Ascending aorta (tissue), 2 donors: Measurements from ENCODE around the gene PDE4C. TPM values are rescaled to one million over a fixed set of nuclear protein-coding genes. Genes with fewer than 3 reads are reported as not detected.

Experiments
- DNase-seq, 2 donors: peaks; one replicate each; pipeline ENCODE4 v3.0.0-alpha.2; 2019; ENCODE audit warnings: low spot score in 2 of 2
- H3K27ac ChIP-seq, 2 donors: fragments of 200-600 bp; sonication (generic); one replicate each; pipeline ENCODE4 v1.5.1; 2016 to 2017; ENCODE audit warnings: mild to moderate bottlenecking in 1 of 2
- H3K27me3 ChIP-seq: fragments of 200-600 bp; sonication (generic); one replicate; pipeline ENCODE4 v1.5.1; 2017
- H3K36me3 ChIP-seq, 2 donors: fragments of 200-600 bp; sonication (generic); one replicate each; pipeline ENCODE4 v1.5.1; 2016
- H3K4me1 ChIP-seq, 2 donors: fragments of 200-600 bp; sonication (generic); one replicate each; pipeline ENCODE4 v1.5.1; 2016 to 2017; ENCODE audit warnings: mild to moderate bottlenecking in 1 of 2
- H3K4me3 ChIP-seq, 2 donors: fragments of 200-600 bp; sonication (generic); one replicate each; pipeline ENCODE4 v1.5.1; 2016 to 2017; ENCODE audit warnings: mild to moderate bottlenecking in 1 of 2
- H3K9me3 ChIP-seq, 2 donors: fragments of 200-600 bp; sonication (generic); one replicate each; pipeline ENCODE4 v1.5.1; 2016
- intact Hi-C: fragments of 100-400 bp; cut with DNase I; formaldehyde crosslinking; loops from one replicate; pipeline ENCODE4 v1.15.1; 2023
- total RNA-seq: library from RNA; depleted of rRNA; stranded (reverse); fragments of >200 nt; gene quantifications from one replicate; pipeline ENCODE4 v1.1.0, GENCODE V29; 2016
- TF ChIP-seq, protein P1 (sequence below), 3 experiments: fragments of 200-600 bp in 2 of 3; fragments of 450-650 bp in 1 of 3; sonication (generic) in 2 of 3; IDR thresholded peaks; one replicate each; pipeline ENCODE4 v1.5.1; 2016 to 2019; ENCODE audit warnings: antibody characterized with exemption in 3 of 3, mild to moderate bottlenecking in 1 of 3, moderate library complexity in 1 of 3

Gene PDE4C
- total RNA-seq, 1 donor from 2014 or later = not detected

DNA sequence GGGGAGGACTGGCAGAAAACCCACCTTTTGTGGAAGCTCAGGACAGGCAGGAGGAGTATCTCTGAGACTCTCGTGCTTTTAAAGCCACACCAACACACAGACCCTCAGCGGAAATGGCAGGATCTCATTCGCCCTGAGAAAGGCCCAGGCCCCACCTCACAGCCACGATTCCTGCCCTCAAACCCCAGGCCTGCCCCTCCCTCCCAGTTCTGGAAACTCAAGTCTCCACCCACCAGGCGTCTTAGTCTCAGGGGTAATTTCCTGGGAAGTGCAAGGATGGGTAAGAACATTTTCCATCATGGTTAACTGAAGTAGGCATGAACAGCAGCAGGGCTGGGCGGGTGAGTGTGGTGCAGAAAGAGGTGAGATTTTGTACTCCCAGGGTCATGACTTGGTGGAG, 8.0 kb upstream of the PDE4C start:
- intact Hi-C loops = no loop called here
- no peaks in the 10 kb centered on the region for H3K36me3 ChIP-seq
- peaks cover under 1% of the 10 kb centered on the region for H3K27me3 ChIP-seq
- H3K4me1 ChIP-seq = no peaks in the 10 kb centered on the region
- H3K27ac ChIP-seq = no peak overlapping the region
- peaks cover 8 to 13% of the 10 kb centered on the region in 2 donors for H3K9me3 ChIP-seq
- TF ChIP-seq, protein P1, sequence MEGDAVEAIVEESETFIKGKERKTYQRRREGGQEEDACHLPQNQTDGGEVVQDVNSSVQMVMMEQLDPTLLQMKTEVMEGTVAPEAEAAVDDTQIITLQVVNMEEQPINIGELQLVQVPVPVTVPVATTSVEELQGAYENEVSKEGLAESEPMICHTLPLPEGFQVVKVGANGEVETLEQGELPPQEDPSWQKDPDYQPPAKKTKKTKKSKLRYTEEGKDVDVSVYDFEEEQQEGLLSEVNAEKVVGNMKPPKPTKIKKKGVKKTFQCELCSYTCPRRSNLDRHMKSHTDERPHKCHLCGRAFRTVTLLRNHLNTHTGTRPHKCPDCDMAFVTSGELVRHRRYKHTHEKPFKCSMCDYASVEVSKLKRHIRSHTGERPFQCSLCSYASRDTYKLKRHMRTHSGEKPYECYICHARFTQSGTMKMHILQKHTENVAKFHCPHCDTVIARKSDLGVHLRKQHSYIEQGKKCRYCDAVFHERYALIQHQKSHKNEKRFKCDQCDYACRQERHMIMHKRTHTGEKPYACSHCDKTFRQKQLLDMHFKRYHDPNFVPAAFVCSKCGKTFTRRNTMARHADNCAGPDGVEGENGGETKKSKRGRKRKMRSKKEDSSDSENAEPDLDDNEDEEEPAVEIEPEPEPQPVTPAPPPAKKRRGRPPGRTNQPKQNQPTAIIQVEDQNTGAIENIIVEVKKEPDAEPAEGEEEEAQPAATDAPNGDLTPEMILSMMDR (IDR thresholded peaks at IDR 0.05) = no peak
- no peak overlapping the region for H3K4me3 ChIP-seq
- DNase-seq = no peak

DNA sequence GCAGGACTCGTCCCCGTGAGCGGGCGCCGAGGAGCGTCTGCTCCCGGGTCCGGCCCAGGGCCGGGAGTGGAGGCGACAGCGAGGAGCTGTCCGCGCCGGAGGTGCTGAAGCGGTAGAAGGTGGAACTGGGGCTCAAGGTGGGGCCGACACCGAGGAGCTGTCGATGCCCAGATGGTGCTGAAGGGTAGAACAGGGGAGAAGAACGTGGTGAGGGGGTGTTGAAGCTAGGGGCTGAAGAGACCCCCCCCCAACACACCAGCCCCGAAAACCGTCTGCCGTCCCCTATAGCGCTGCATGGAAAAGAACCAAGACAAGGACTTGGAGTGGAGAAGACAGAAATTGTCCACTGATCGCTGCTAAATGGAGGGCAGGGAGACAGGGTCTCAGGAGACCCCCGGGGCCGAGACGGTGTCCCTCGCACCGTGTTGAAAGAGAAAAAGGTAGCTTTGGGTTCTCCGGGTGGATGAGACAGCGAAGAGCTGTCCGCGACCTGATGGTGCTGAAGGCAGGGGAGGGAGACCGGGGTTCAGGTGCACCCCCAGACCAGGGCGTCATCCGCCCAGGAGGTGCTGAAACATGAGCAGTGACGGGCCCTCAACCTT, 7.1 kb upstream of the PDE4C start:
- no peaks in the 10 kb centered on the region for H3K36me3 ChIP-seq
- H3K4me3 ChIP-seq = no peak overlapping the region
- peaks cover 9% of the 10 kb centered on the region for H3K27me3 ChIP-seq
- H3K9me3 ChIP-seq = peaks cover 8 to 13% of the 10 kb centered on the region in 2 donors
- H3K27ac ChIP-seq = no peak overlapping the region
- intact Hi-C loops = no loop called here
- H3K4me1 ChIP-seq = no peaks in the 10 kb centered on the region
- TF ChIP-seq, protein P1 (IDR thresholded peaks at IDR 0.05) = no peak
- no peak for DNase-seq

DNA sequence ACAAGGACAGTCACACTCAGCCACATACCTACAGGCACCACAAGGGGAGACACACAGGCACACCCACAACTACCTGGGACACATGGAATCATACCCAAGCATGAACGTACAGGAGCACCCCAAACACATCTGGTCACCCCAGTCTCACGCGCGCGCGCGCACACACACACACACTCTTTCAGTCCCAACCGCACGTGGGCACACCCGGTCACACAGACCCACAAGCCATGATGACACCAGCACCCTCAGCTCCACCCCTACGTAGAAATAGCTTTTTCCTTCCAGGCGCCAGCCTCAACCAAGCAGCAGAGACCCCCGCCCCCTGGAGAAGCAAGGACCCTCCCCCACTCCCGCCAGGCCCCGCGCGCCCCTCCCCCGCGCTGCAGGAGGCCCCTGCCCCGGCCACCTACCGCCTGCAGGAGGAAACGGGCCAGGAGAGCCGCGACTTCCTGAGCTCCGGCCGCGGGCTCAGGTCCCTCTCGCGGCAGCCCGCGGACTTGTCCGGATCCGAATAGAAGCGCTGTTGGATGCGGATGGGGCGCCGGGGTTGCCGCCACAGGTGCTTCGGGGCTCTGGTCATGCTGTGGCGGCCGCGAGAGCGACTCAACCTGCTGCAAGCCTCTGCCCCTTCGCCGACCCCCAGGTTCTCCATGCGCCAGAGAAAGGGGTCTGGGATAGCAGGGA, 6.4 kb upstream of the PDE4C start:
- Histone ChIP-seq H3K9me3 (peaks cover 8 to 13% of the 10 kb centered on the region in 2 donors), H3K36me3 (no peaks in the 10 kb centered on the region), H3K4me3 (no peak overlapping the region), H3K4me1 (no peaks in the 10 kb centered on the region), H3K27me3 (peaks cover 11% of the 10 kb centered on the region), H3K27ac (no peak overlapping the region)
- intact Hi-C loops = no loop called here
- no peak for DNase-seq
- TF ChIP-seq, protein P1 (IDR thresholded peaks at IDR 0.05) = no peak

DNA sequence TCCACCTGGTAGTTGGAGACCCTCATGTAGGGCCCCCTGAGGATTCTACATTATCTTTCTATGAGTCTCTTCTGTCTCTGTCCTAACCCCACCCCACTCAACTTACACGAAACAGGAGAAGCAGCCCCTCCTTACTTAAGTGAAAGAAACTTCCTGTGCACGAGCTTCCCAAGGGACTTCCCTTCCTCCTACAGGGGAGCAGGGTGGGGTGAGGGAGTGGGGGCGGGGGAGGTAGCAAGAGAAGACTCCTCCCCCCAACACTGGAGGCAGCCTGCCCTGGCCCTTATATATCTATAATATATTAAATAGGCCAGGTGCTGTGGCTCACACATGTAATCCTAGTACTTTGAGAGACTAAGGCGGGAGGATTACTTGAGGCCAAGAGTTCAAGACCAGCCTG, 5.5 kb upstream of the PDE4C start:
- Histone ChIP-seq H3K4me1 (no peaks in the 10 kb centered on the region), H3K27me3 (peaks cover 11% of the 10 kb centered on the region), H3K9me3 (peaks cover 8 to 13% of the 10 kb centered on the region in 2 donors), H3K4me3 (no peak overlapping the region), H3K36me3 (no peaks in the 10 kb centered on the region), H3K27ac (no peak overlapping the region)
- DNase-seq = no peak
- TF ChIP-seq, protein P1 (IDR thresholded peaks at IDR 0.05) = no peak
- intact Hi-C loops = no loop called here

DNA sequence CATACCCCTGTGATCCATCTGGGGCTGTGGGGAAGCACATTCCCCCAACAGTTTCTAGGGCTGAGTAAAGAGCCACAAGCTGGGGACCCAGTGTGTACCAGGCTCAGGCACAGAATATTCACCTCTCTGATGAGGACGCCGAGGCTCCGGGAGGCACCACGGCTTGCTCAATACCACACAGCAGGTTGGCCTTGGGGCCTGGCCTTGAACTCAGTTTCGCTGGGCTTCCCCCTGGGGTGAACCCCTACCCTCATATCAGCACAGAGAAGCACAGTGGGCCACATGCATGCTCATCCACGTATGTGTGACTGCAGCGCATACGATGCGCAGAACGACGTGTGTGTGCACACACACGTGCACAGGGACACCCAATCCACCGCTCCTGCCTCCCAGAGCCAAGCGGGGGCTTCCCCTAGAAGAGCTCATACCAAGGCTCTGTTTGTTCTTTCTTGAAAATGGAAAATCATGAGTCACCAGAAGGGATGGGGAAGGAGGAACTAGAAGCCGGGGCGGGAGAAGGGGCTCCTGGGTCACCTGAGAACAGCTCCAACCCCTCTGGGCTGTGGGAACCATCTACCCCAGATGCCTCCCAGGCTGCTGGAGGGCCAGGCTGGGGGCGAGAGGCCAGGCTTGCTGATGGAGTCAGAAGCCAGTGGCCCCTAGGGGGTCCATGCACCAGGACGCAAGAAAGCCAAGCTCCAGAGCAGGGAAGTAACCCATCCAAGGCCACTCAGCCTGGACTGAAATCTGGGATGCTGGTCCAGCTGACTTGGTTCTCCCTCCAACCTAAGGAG, 4.9 kb upstream of the PDE4C start:
- TF ChIP-seq, protein P1 (IDR thresholded peaks at IDR 0.05) = no peak
- Histone ChIP-seq H3K27ac (no peak overlapping the region), H3K27me3 (peaks cover 16% of the 10 kb centered on the region), H3K4me3 (no peak overlapping the region), H3K9me3 (peaks cover 8 to 13% of the 10 kb centered on the region in 2 donors), H3K36me3 (no peaks in the 10 kb centered on the region), H3K4me1 (peaks cover 0 to 2% of the 10 kb centered on the region in 2 donors)
- DNase-seq = no peak
- intact Hi-C loops = no loop called here
